Activated CD4-positive, alpha-beta memory T cell treated with anti-CD3 and anti-CD28 coated beads, Interleukin-2, amount 10 ng/mL, durations not matched to agents 7 days and 5 days (primary cell): Measurements from ENCODE around the gene PRKCG. TPM values are rescaled to one million over a fixed set of nuclear protein-coding genes. Genes with fewer than 3 reads are reported as not detected.
"Not testable (repeated sequence)": the region's sequence is repeated elsewhere in the genome, so short reads cannot be mapped to it uniquely, and the experiment has no call there.

ENCODE experiments used
- CTCF ChIA-PET: fragments of 350-600 bp; sonication (Branson Sonifier 250); formaldehyde crosslinking; loops from one replicate; lab custom pipeline; 2021; ENCODE audit warnings: antibody characterized with exemption, inconsistent platforms; lab: Charles Lee
- POLR2A ChIA-PET: fragments of 350-600 bp; sonication (Branson Sonifier 250); formaldehyde crosslinking; loops from one replicate; lab custom pipeline; 2021; ENCODE audit warnings: antibody characterized with exemption; lab: Charles Lee
- DNase-seq: peaks from one replicate; pipeline ENCODE4 v3.0.0-alpha.2; 2020
- H3K27ac Mint-ChIP-seq: one replicate; pipeline ENCODE4 v1.8.0; 2021; ENCODE audit warnings: mild to moderate bottlenecking, mixed read lengths
- H3K27me3 Mint-ChIP-seq: one replicate; pipeline ENCODE4 v1.8.0; 2021; ENCODE audit warnings: mixed read lengths
- H3K36me3 Mint-ChIP-seq: one replicate; pipeline ENCODE4 v1.8.0; 2021; ENCODE audit warnings: low read depth, mixed read lengths
- H3K4me1 Mint-ChIP-seq: one replicate; pipeline ENCODE4 v1.8.0; 2021; ENCODE audit warnings: mixed read lengths
- H3K4me3 Mint-ChIP-seq: one replicate; pipeline ENCODE4 v1.8.0; 2021; ENCODE audit warnings: mild to moderate bottlenecking, mixed read lengths
- H3K9me3 Mint-ChIP-seq: one replicate; pipeline ENCODE4 v1.8.0; 2021; ENCODE audit warnings: mixed read lengths
- total RNA-seq, 2 experiments: library from RNA; stranded (reverse); gene quantifications; one replicate each; pipeline ENCODE4 v1.2.3, GENCODE V29; 2021

The PRKCG gene
- total RNA-seq: not detected

DNA sequence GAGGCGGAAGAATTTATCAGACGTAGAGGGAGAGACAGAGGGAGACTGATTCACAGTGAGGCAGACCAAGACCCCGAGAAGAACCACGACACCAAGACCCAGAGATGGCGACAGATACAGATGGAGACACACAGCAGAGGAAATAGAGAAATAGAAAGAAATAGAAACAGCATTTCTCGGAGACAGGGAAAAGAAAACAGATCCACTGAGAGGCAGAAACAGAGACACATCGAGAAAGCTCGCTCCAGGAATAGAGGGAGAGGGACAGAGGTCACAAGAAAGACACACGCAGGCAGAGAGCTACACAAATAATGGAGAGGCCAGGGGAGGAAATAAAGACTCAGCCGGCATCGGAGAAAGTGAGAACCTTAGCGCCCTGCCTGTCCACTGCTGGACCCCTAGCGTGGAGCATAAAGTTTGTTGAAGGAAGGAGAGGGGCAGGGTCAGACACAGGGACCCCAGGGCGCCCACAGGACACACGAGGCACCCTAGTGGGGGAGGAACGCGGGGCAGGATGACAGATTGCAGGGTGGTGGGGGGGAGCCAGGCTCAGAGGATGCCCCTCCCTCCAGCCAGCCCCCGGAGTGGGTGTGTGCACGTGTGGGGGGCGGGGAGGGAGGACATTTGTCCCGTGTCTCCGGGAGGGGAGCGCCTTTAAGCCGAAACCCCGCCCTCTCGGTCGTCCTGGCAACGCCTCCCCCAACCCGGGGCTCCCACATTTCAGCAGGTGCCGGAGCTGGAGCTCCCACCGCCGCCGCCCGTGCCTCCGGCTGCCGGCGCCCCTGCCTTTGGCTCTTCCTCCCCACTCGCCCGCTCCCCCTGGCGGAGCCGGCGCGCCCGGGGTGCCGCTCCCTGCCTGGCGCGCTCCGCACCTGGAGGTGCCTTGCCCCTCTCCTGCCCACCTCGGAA, at the start of gene PRKCG:
TSS of gene PRKCG (plus strand) at position 716 of the 909 bp plus-strand sequence. CDS start 298 bp downstream, outside the sequence.
- Mint-ChIP-seq H3K9me3 (no peaks in the 10 kb centered on the region), H3K4me3 (no peak within 1 kb of the TSS), H3K36me3 (peaks cover 9% of the 10 kb centered on the region), H3K27me3 (peaks cover 31% of the 10 kb centered on the region), H3K27ac (no peak within 1 kb of the TSS), H3K4me1 (peaks cover 27% of the 10 kb centered on the region)
- ChIA-PET POLR2A (interaction anchor here (1.5 to 1.6 kb wide), 2 partner anchors 8 to 14 kb away, joined by 3 to 10 read pairs; partner anchors contain the start of gene MYADM), CTCF (interaction anchor here (0.6 to 1.5 kb wide), 8 partner anchors 11 to 1746 kb away, joined by 3 to 5 read pairs (median 4); partner anchors contain the start of gene MYADM)
- DNase-seq: peak; percentile 59

DNA sequence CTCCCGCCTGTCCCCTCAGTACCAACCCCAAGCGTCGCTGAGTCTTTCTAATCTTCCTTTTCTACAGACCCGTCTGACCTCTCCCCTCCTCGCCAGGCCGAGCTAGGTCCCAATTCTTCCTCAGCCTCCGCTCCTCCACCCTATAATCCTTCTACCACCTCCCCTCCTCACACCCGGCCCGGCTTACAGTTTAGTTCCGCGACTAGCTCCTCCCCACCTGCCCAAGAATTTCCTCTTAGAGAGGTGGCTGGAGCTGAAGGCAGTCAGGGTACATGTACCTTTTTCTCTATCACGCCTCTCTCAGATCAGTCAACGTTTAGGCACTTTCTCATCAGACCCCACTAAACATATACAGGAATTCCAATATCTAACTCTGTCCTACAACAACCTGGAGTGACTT, 49.1 kb upstream of the PRKCG start:
- H3K27me3 Mint-ChIP-seq: peaks cover 30% of the 10 kb centered on the region
- CTCF ChIA-PET, DNase-seq, H3K4me3 Mint-ChIP-seq, H3K36me3 Mint-ChIP-seq, H3K4me1 Mint-ChIP-seq, H3K27ac Mint-ChIP-seq, POLR2A ChIA-PET, H3K9me3 Mint-ChIP-seq: not testable (repeated sequence)

DNA sequence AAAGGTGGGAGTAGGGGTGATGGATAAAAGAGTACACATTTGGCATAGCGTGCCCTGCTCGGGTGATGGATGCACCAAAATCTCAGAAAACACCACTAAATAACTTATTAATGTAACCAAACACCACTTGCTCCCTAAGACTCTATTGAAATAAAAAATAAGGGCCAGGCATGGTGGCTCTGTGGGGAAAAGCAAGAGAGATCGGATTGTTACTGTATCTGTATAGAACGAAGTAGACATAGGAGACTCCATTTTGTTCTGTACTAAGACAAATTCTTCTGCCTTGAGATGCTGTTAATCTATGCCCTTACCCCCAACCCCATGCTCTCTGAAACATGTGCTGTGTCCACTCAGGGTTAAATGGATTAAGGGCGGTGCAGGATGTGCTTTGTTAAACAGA, 43.6 kb upstream of the PRKCG start:
- H3K27me3 Mint-ChIP-seq: peaks cover 10% of the 10 kb centered on the region
- H3K4me1 Mint-ChIP-seq, CTCF ChIA-PET, POLR2A ChIA-PET, H3K9me3 Mint-ChIP-seq, H3K4me3 Mint-ChIP-seq, H3K36me3 Mint-ChIP-seq, DNase-seq, H3K27ac Mint-ChIP-seq: not testable (repeated sequence)

DNA sequence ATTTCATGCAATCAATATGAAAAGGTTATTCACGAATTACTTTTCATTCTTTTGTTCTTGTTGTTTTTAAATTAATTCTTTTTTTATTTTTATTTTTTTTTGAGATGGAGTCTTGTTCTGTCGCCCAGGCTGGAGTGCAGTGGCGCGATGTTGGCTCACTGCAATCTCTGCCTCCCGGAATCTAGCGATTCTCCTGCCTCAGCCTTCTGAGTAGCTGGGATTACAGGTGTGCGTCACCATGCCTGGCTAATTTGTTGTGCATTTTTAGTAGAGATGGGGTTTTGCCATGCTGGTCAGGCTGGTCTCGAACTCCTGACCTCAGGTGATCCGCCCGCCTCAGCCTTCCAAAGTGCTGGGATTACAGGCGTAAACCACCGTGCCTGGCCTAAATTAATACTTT, 41.8 kb upstream of the PRKCG start:
- POLR2A ChIA-PET, H3K4me3 Mint-ChIP-seq, H3K36me3 Mint-ChIP-seq, H3K4me1 Mint-ChIP-seq, H3K27me3 Mint-ChIP-seq, H3K9me3 Mint-ChIP-seq, DNase-seq, H3K27ac Mint-ChIP-seq: not testable (repeated sequence)
- CTCF ChIA-PET: interaction anchor here (2.0 kb wide), 1 partner anchor 190 kb away, joined by 11 read pairs; no protein-coding TSS in a partner anchor

- CTCF ChIA-PET: interaction anchor here (0.7 to 2.0 kb wide), 7 partner anchors 13 to 189 kb away, joined by 3 to 14 read pairs (median 7); no protein-coding TSS in a partner anchor
- H3K27me3 Mint-ChIP-seq, POLR2A ChIA-PET, H3K4me3 Mint-ChIP-seq, DNase-seq, H3K27ac Mint-ChIP-seq, H3K4me1 Mint-ChIP-seq, H3K9me3 Mint-ChIP-seq, H3K36me3 Mint-ChIP-seq: not testable (repeated sequence)
These were observed 41.1 kb upstream of the PRKCG start for GRCh38 chr19:53840914-53841313.

DNA sequence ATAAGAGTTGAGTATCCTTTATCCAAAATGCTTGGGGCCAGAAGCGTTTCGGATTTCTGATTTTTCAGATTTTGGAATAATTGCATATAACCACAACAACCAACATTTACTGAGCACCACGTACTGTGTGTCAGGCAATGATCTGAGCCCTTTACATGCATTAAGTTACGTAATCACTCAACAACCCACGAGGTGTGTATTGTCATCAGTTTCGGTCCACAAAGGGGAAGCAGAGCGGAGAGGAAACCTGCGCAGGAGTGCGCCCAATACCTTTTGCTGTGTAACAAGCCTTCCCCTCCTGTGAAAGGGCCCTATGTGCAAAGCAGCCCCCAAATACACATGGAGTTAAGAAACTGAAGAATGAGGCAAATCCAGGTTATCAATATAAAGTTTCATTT, 37.1 kb upstream of the PRKCG start:
- peaks cover 6% of the 10 kb centered on the region for H3K4me1 Mint-ChIP-seq
- no peaks in the 10 kb centered on the region for H3K36me3 Mint-ChIP-seq
- H3K4me3 Mint-ChIP-seq: no peak overlapping the region
- DNase-seq: no peak
- CTCF ChIA-PET: no interaction called here
- POLR2A ChIA-PET: no interaction called here
- no peak overlapping the region for H3K27ac Mint-ChIP-seq
- peaks cover 16% of the 10 kb centered on the region for H3K27me3 Mint-ChIP-seq
- H3K9me3 Mint-ChIP-seq: no peaks in the 10 kb centered on the region

GRCh38 chr19:53847555-53847954, 34.4 kb upstream of the PRKCG start:
- no peak for DNase-seq
- no peak overlapping the region for H3K4me3 Mint-ChIP-seq
- CTCF ChIA-PET: interaction anchor here (2.1 kb wide), 1 partner anchor 182 kb away, joined by 8 read pairs; no protein-coding TSS in a partner anchor
- H3K36me3 Mint-ChIP-seq: no peaks in the 10 kb centered on the region
- no peaks in the 10 kb centered on the region for H3K9me3 Mint-ChIP-seq
- POLR2A ChIA-PET: no interaction called here
- H3K4me1 Mint-ChIP-seq: peaks cover 9% of the 10 kb centered on the region
- no peak overlapping the region for H3K27ac Mint-ChIP-seq
- peaks cover 21% of the 10 kb centered on the region for H3K27me3 Mint-ChIP-seq

DNA sequence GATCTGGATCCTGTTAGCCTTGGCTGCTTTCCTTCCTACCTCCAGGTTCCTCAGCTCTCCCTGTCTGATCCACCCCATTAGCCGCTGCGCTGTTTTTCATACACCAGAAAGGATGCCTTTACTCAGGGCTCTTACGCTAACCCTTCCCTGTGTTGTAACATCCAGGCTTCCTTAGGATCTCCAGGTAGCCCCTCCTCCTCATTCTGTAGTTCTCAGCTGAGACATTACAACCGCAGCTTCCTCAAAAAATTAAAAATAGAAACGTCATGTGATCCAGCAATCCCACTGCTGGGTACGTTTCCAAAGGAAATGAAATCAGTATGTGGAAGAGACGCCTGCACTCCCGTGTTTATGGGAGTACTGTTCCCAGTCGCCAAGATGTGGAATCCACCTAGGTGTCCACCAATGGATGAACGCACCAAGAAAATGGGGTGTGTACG, 32.7 kb upstream of the PRKCG start:
- Mint-ChIP-seq H3K36me3 (no peaks in the 10 kb centered on the region), H3K4me3 (no peak overlapping the region), H3K27me3 (peaks cover 21% of the 10 kb centered on the region), H3K27ac (no peak overlapping the region), H3K9me3 (no peaks in the 10 kb centered on the region), H3K4me1 (peaks cover 21% of the 10 kb centered on the region)
- ChIA-PET POLR2A (no interaction called here), CTCF (interaction anchor here (0.7 to 1.0 kb wide), 2 partner anchors 175 to 176 kb away, joined by 3 read pairs; no protein-coding TSS in a partner anchor)
- DNase-seq: no peak

GRCh38 chr19:53853707-53854106, 28.3 kb upstream of the PRKCG start:
- CTCF ChIA-PET: interaction anchor here (0.6 to 4.2 kb wide), 19 partner anchors 9 to 848 kb away, joined by 3 to 31 read pairs (median 3); partner anchors contain the start of genes MYADM and PRKCG
- Mint-ChIP-seq H3K36me3 (no peaks in the 10 kb centered on the region), H3K27me3 (peaks cover 11% of the 10 kb centered on the region), H3K4me3 (no peak overlapping the region), H3K4me1 (peaks cover 25% of the 10 kb centered on the region), H3K27ac (peak overlapping the region; percentile 21), H3K9me3 (no peaks in the 10 kb centered on the region)
- no peak for DNase-seq
- POLR2A ChIA-PET: interaction anchor here (0.9 to 4.1 kb wide), 3 partner anchors 11 to 26 kb away, joined by 3 to 49 read pairs (median 5); partner anchors contain the start of gene MYADM

DNA sequence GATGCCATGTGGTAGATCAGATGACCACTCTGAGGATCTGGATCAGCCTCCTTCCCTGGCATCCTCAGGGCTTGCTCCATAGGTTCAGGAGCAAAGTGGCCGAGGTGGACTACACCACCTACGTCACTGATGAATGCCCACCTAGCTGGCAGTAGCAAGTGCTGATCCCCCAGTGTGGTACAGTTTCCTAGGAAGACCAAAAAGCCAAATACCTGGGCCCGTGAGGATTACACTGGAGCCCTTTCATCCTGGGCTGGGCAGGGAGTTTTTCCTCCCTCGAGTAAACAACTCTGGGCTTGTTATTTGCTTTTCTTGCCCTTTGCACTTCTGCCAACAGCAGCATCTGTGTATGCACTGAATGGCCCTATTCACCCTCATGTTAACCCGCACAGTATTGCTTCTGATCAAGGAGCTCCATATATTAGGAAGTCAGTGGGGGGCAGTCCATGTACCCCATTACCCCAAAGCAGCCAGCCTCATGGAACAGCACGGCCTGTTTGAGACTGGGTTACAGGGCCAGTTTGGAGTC, 17.6 kb upstream of the PRKCG start:
- POLR2A ChIA-PET: interaction anchor here (1.2 kb wide), 1 partner anchor 10 kb away, joined by 5 read pairs; no protein-coding TSS in a partner anchor
- no peaks in the 10 kb centered on the region for H3K9me3 Mint-ChIP-seq
- peaks cover 2% of the 10 kb centered on the region for H3K27me3 Mint-ChIP-seq
- H3K4me1 Mint-ChIP-seq: peaks cover 28% of the 10 kb centered on the region
- no peak overlapping the region for H3K4me3 Mint-ChIP-seq
- H3K27ac Mint-ChIP-seq: no peak overlapping the region
- DNase-seq: no peak
- CTCF ChIA-PET: interaction anchor here (0.6 to 1.2 kb wide), 2 partner anchors 11 to 392 kb away, joined by 3 to 4 read pairs; no protein-coding TSS in a partner anchor
- peaks cover 5% of the 10 kb centered on the region for H3K36me3 Mint-ChIP-seq

DNA sequence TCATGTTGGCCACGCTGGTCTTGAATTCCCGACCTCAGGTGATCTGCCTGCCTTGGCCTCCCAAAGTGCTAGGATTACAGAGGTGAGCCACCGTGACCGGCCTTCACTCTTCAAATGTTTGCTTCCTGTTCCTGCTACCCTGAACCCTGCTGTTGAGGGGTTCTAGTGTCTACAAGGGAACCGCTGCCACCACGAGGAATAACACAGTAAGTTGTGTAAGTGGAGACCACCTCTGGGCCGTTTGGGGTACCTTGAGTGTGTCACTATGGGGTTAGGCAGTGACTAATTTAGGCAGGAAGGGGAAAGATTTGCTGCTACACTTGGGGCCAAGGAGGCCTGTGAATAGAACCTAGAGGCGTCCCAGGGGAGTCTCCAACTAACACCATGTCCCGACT, 16.5 kb upstream of the PRKCG start:
- peak; percentile 30 for DNase-seq
- CTCF ChIA-PET: interaction anchor here (0.9 to 3.5 kb wide), 6 partner anchors 11 to 333 kb away, joined by 3 to 31 read pairs (median 4); partner anchors contain the start of gene PRKCG
- Mint-ChIP-seq H3K4me1 (peaks cover 33% of the 10 kb centered on the region), H3K27me3 (peaks cover 2% of the 10 kb centered on the region), H3K4me3 (peak overlapping the region; percentile 97), H3K9me3 (no peaks in the 10 kb centered on the region), H3K27ac (peak overlapping the region; percentile 90), H3K36me3 (peaks cover 9% of the 10 kb centered on the region)
- POLR2A ChIA-PET: interaction anchor here (0.8 to 4.0 kb wide), 7 partner anchors 9 to 272 kb away, joined by 3 to 49 read pairs (median 3); partner anchors contain the start of gene CNOT3
